HG03108 (cell line): Measurements from ENCODE around the gene PARD6A.

Source experiments
- ATAC-seq: cut with Tn5 transposase; IDR thresholded peaks from one replicate; pipeline ENCODE4 v1.9.1; 2021; ENCODE audit warnings: moderate library complexity; ENCODE audit not compliant: unreplicated experiment

Gene PARD6A

DNA sequence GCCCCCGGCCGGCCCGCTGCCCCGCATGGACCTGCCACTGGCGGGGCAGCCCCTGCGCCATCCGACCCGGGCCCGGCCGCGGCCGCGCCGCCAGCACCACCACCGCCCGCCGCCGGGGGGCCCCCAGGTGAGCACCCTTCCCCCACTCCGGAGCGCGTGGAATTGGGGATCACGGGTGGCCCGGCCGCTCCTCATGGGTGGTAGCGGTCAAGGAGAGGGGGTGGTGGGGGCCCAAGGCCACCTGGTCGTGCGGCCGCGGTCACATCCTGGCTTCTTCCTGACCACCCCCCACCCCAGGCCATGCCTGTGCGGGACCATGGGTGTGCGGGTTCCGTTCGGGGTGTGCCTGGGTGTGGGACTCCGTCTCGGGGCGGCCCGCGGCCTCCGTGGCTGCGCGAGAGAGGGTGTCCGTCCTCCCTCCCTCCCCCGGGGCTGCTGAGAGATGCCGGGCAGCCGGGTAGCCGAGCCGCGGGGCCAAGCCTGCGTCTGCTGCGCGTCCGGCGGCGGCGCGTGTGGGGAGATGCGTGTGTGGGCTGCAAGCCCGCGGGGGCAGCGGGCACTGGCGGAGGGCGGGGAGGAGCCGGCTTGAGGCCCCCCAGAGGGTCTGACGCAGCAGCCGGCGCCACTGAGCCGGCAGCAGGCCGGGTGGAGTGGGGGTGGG is 7.5 kb upstream of the PARD6A start:
- ATAC-seq = no peak

DNA sequence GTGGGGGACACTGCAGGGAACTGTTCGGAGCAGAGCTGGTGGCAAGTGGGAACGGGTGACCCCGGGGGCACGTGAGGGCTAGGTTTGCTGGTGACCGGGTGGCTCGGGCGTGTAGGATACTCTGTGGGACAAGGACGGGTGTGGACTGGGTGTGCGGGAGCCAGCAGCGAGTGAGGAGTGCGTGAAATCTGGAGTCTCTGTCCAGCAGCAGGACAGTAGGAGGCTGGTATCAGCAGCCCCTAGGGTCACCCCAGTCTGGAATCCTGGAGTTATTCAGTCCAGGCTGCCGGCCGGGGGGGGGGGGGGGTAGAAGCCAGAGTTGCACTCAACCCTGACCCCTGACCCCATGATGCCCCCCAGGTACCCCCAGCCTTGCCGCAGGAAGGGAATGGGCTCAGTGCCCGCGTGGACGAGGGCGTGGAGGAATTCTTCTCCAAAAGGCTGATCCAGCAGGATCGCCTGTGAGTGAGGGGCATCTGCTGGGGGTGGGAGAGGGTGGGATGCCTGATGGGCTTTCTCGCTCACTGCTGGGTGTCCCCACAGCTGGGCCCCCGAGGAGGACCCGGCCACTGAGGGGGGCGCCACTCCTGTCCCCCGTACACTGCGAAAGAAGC is 6.9 kb upstream of the PARD6A start:
- no peak for ATAC-seq

DNA sequence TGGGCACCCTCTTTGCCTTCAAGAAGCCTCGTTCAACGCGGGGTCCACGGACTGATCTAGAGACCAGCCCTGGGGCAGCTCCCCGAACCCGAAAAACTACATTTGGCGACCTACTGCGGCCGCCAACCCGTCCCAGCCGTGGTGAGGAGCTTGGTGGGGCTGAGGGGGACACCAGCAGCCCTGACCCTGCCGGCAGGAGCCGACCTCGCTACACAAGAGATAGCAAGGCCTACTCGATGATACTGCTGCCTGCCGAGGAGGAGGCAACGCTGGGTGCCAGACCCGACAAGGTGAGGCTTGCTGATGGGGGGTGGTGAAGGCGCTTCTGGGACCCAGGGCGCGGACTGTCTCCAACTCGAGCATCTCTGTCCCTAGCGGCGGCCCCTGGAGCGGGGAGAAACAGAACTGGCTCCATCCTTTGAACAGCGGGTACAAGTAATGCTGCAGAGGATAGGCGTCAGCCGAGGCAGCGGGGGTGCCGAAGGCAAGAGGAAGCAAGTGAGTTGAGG is 6.3 kb upstream of the PARD6A start:
- no peak for ATAC-seq

DNA sequence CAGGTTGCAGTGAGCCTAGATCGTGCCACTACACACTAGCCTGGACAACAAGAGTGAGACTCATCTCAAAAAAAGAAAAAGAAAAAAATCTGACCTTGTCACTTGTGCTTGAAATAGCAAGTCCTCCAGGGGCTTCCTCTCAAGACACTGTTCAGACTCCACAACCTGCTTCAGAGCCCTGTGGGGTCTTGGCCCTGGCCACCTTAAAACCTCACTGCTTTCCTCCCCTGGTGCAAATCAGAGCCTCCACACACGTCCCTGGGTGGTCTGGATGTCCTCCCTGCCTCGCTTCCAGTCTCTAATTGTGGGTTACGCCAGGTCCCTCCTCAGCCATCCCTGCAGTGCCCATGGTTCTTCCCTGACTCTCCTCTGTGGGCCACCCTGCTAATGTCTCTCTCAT is 5.4 kb upstream of the PARD6A start:
- no peak for ATAC-seq

DNA sequence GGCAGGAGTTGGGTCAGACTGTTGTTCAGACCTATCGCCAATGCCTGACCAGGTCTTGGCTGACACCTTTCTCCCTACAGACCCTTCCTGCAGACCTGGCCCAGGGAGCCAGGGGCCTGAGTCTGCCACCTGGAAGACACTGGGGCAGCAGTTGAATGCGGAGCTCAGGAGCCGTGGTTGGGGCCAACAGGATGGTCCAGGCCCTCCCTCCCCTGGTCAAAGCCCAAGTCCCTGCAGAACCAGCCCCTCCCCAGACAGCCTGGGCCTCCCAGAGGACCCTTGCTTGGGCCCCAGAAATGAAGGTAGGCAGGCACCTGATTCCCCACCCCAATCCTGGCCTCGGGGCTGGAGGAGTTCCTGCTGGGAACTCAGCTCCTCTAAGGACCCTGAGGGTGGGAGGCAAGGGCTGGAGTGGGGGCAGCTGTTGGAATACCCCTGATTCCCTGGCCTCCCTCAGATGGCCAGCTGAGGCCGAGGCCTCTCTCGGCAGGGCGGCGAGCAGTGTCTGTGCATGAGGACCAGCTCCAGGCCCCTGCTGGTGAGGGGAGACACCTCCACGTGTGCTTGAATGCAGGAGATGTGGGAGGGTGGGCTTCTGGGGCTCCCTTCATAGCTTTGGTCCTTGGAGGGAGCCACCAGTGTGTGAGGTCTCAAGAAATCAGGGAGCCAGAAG is 4.3 kb upstream of the PARD6A start:
- no peak for ATAC-seq

DNA sequence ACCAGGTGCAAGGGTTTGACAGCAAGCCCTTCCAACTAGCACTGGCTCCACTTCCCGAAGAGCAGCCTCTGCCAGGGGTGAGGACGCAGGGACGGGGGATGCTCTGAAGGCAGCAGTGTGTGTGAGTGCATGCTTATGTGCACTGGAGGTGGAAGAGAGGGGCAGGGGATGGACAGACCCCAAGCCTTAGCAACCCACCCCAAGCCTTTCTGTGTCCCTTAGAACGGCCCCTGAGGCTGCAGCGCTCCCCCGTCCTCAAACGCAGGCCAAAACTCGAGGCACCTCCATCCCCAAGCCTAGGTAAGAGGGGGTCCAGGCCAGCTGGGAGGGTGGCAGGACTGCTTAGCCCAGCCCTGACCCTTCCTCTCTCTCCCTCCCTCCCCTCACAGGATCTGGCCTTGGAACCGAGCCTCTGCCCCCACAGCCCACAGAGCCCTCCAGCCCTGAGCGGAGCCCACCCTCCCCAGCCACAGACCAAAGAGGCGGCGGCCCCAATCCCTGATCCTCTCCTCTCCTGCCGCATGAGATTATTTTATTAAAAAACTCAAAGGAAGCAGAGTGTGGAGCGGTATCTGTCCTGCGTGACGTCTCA is 3.6 kb upstream of the PARD6A start:
- no peak for ATAC-seq

DNA sequence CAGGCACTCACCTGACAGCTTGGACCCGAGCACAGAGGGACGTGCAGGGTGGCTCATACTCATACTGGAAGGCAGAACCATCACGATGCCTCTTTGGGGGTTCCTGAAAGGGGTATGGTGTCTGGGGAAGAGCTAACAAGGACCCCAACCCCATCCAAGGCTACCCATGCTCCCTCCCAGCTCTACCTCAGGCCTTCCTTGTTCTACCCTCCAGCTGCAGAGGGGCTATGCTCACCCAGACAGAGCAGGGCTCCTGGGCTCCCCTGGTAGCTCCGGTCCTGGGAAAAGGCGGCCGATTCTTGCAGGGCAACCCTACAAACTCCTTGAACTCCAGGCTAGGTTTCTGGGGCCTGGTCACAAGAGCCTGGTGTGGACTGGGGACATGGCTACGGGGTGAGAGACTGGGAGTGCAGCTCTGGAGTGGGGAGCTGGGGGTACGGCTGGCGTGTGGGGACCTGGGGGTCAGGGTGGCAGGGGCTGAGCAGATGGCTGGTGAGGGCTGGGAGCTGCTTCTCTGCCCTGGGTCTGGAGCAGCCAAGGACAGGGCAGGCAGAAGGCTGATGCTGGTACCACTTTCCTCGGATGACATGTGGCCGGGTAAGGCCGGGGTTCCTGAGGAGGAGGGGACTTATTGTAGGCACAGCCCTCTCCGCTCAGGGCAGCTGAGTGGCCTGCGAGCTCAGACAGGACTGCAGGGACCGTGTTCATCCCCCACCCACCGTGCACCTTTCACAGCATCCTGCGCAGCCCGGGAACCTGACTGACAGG is 2.8 kb upstream of the PARD6A start:
- no peak for ATAC-seq

DNA sequence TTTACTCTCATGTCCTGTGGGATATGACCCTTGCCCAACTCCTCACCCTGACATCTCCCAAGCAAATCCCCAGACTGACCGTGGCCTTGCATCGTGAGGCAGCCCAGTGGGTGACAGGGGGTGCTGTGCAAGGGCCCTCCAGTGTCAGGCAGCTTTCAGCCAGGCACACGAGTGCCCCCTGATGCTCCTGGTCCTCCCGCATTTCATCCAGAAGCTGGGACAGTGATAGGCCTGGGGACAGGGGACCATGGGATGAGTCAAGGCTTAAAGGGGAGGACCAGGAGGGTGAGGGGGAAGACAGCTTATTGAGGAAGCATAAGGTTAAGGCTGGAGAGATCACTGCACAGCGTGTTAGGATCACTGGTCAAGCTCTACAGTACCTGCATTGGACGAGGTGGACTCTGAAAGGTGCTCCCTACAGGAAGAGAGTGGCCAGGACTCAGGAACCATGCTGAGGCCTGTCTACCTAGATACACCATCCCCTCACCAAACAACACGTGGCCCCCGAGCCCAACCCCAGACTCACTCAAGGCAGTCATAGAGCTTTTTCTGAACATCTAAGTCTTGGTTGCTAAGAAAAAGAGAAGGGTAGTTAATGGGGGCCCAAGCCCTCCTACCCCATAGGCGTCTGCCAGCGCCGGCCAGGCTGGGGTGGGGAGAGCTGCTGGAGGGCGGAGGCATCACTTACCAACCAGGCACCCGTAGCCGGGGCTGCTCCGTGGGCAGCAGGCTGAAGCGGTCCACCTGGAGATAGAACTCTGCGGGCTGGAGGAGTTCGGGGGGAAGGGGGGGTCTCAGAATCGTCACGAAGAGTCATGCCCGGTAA is 1.7 kb upstream of the PARD6A start:
- ATAC-seq = no peak

DNA sequence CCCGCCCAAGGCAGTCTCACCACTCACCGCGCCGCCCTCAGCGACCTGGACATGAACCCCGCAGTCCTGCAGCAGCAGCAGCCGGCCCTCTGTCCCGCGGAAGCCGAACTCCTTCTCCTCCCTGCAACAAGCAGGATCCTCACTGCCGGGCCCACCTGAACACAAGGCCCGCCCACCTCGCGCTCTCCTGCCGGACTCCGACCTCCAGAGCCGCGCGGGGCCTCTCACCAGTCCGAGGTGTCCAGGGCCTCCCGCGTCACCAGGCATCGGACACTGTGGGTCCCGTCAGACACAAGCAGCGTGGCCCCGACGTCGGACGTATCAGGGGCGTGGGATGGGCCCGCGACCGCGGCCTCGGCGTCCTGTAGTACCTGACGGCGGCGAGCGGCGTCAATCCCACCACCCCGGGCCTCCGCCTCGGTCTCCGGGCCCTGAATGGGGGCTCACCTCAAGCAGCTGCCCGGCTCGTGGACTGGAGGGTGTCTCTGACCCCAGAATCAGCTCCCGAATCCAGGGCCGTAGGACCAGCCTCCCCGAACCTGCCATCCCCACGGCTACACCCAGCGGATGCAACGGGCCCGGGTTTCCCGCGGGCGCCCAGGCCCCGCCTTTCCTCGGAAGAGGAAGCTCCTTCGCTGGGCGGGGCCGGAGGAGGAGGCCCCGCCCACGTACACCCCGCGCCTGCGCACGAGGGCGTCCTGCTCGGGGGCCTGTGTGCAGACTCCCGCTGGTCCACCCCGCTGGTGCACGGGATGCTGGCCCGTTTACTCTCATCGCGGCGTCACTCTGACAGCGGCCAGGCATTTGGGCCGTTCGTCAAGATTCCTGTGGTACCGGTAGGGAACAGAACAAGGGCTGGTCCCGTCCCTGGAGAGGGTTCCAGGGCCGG is 841 bp upstream of the PARD6A start, which contains the start of gene ACD:
ACD (minus strand) TSS at position 586 of the 889 bp plus-strand sequence; CDS start at position 546, 40 bp downstream.
- ATAC-seq = peak; percentile 42

DNA sequence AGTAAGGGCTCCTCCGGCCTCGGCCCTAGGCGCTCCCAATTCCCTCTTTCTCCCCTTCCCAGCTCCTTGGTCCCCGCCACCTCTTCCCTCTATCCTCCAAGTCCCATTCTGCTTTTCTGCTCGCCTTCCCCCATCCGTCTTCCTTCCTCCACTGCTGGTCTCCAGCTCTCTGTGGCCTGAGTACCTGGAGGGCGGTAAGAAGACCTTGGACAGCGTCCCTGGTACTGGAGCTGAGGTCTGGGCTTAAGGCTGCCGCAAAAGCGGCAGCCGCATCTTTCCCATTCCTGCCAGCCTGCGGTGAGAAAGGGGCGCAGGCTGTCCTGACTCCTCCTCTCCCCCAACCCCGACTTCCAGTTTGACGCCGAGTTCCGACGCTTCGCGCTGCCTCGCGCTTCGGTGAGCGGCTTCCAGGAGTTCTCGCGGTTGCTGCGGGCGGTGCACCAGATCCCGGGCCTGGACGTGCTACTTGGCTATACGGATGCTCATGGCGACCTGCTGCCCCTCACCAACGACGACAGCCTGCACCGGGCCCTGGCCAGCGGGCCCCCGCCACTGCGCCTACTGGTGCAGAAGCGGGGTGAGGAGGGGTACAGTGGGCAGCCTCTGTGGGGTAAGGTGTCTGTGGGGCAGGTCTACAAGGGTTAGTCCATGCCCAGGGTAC is 471 bp downstream of the PARD6A start:
- ATAC-seq = no peak

DNA sequence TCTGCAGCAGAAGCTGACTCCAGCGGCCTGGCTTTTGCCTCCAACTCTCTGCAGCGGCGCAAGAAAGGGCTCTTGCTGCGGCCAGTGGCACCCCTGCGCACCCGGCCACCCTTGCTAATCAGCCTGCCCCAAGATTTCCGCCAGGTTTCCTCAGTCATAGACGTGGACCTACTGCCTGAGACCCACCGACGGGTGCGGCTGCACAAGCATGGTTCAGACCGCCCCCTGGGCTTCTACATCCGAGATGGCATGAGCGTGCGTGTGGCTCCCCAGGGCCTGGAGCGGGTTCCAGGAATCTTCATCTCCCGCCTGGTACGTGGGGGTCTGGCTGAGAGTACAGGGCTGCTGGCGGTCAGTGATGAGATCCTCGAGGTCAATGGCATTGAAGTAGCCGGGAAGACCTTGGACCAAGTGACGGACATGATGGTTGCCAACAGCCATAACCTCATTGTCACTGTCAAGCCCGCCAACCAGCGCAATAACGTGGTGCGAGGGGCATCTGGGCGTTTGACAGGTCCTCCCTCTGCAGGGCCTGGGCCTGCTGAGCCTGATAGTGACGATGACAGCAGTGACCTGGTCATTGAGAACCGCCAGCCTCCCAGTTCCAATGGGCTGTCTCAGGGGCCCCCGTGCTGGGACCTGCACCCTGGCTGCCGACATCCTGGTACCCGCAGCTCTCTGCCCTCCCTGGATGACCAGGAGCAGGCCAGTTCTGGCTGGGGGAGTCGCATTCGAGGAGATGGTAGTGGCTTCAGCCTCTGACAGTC is 1.3 kb downstream of the PARD6A start:
- no peak for ATAC-seq

DNA sequence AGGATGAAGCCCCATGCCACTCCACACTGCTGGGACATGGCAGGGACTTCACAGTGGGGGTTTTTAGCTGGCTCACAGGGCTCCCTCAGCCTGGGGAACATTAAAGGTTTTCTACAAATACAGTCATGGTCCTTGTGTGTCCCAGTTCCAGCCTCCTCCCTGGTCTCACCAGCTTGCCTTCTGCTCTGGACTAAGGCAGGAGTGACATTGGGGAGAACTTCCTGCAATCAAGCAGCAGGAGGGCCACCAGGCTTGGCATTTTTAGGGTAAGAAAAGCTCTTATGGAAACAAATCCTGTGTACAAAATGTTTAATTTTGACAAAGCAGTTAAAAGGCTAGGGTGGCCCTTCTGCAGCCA is 1.9 kb downstream of the PARD6A start:
- ATAC-seq = no peak

DNA sequence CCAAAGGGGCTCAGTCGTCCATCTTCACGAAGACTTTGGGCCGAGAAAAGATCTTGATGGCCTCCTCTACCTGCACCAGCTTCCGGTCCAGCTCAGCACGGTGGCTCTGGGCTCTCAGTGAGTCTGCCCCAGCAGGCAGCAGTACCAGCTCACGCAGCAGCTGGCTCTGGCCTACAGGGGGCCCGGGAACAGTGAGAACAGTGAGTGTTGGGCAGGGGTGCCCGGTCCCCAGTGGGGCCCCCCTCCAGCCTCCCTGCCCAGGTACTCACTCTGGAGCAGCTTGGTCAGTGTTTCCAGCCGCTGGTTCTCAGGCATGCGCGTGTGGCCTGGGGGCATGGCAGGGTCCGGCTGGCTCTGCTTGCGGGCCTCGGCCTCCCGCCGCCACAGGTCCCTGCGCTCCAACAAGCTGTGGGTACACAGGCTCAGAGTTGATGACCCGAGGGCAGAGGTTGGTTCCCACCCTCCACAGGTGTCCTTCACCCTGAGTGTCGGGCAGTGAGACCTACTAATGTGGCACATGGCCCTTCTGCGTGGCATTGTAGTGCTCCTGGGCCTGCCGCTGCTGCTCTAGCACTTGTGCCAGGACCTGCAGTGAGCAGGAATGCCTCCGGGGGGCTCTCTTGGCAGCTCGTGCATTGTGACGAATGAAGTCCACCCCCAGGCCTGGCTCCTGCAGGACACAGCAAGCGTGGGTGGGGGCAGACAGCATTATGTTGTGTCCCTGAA is 2.6 kb downstream of the PARD6A start:
- ATAC-seq = no peak

DNA sequence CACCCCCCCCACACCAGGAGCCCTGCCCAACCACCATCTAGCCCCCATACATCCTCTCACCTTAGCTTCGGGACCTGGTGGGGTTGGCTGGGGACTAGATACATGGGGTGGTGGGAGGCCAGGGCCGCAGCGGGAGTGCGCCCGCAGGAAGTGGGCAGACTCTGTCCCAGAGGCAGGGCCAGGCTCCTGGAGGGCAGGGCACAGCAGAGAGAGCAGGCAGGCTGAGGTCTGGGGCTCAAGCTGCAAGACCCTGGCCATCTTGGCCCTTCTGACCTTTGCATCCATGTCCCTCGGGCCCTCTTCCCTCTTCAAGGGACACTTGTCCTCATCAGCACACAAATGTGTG is 3.1 kb downstream of the PARD6A start:
- ATAC-seq = no peak

DNA sequence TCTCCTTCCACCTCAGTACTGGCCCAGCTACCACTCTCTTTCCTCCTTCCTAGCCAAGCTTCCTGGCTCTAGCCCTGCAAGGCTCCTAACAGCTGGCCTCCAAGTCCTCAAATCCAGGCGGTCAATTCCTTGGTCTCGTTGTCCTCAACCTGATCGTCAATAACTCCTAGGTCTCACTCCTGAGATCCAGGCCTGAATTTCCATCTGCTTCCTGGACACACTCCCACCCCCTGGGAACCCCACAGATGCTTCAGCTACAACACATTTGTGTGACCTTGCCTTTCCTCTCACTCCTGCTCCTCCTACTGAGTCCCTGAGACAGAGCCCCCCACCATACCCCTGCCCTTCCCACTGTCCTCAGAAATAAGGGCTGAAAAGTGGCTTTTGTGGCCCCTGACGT is 3.5 kb downstream of the PARD6A start:
- ATAC-seq = no peak

DNA sequence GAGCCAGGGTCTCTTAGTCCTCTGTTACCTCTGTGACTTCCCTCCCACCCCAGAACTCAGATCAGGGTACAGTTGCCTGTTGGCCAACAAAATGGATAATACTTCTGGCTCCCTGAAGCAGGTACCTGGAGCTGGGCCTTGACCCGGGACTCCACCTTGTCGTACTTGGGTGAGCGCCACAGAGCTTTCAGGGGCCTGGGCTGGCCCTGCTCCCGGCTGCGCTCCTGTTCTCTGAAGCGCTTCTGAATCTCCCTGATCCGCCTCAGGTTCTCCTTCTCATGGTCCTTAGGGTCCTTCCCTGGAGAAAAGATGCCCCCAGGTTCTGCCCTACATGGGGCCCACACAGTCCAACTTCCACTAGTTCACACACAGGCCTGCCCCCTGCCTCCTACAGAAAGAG is 4.1 kb downstream of the PARD6A start:
- no peak for ATAC-seq

DNA sequence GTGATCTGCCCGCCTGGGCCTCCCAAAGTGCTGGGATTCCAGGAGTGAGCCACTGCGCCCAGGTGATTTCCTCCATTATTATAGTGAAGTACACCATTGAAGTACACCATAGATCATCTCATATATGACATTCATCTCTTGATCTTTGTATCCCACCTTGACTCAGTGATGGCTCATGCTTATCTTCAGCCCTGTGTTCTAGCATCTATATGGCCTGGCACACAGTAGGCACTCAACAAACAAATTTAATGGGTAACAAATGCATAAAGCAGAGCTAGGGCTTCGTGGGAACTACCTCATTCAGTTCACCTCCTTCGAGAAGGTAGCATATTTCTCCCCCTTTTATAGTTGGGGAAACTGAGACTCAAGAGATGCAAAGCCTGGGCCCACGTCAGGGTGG is 4.8 kb downstream of the PARD6A start:
- ATAC-seq = no peak
